Activated CD4-positive, alpha-beta T cell treated with anti-CD3 and anti-CD28 coated beads, Interleukin-2, Interleukin-4, amounts not matched to agents 100 ng/mL and 50 ng/mL, durations not matched to agents 16 hours and 8 hours (primary cell): ENCODE measurements around the gene FBXL22.
"Not testable (repeated sequence)": the region's sequence is repeated elsewhere in the genome, so short reads cannot be mapped to it uniquely, and the experiment has no call there.

Experiments used
- DNase-seq: peaks from one replicate; pipeline ENCODE4 v3.0.0-alpha.2; 2020; ENCODE audit warnings: low spot score

Gene FBXL22

GRCh38 chr15:63612300-63612699 lies 15.1 kb downstream of the FBXL22 start:
- no peak for DNase-seq

- no peak for DNase-seq
Measured at GRCh38 chr15:63615935-63616334, 18.7 kb downstream of the FBXL22 start.

- DNase-seq, result not testable (repeated sequence)
Measured at GRCh38 chr15:63617147-63617546, 20.0 kb downstream of the FBXL22 start.

GRCh38 chr15:63617627-63618026 lies 20.4 kb downstream of the FBXL22 start:
- not testable (repeated sequence) for DNase-seq

- DNase-seq, result not testable (repeated sequence)
Measured at GRCh38 chr15:63620760-63621159, 23.6 kb downstream of the FBXL22 start.

GRCh38 chr15:63623232-63623969 lies 26.2 kb downstream of the FBXL22 start:
- no peak for DNase-seq

- DNase-seq, result no peak
Measured at GRCh38 chr15:63626955-63627354, 29.8 kb downstream of the FBXL22 start.

GRCh38 chr15:63628123-63628822 lies 31.1 kb downstream of the FBXL22 start:
- no peak for DNase-seq

GRCh38 chr15:63630036-63630751 lies 33.0 kb downstream of the FBXL22 start:
- DNase-seq, result no peak

GRCh38 chr15:63633312-63633711 lies 36.1 kb downstream of the FBXL22 start:
- no peak for DNase-seq

GRCh38 chr15:63634154-63634553 lies 37.0 kb downstream of the FBXL22 start:
- DNase-seq, result no peak

GRCh38 chr15:63636518-63637061 lies 39.4 kb downstream of the FBXL22 start:
- DNase-seq, result no peak

- DNase-seq, result peak; percentile 11
Measured at GRCh38 chr15:63638839-63639238, 41.7 kb downstream of the FBXL22 start.

- DNase-seq, result no peak
Measured at GRCh38 chr15:63640146-63640545, 43.0 kb downstream of the FBXL22 start.
